Measurements from ENCODE around the gene INPP5E.
A peak's percentile ranks its signal among the peaks of the same experiment; 100 is the strongest.

INPP5E gene

DNA sequence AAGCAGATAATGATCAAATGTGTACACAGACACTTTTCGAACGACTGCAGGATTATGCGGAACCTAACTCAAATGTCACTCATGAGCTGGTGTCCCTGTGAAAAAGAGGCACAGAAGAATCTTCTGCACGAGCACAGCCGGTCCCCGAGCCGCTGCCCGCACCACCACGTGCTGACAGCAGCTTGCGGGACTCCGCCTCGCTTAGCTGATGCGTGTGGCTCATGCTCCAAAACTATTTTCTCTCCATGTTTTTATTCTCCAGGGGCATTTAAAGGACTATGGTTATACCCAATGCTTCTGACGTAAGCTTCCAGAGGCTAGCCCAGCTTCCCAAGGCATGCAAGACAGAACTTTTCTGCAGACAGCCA lies 33.7 kb upstream of the INPP5E start:
- DNase-seq: no peak

DNA sequence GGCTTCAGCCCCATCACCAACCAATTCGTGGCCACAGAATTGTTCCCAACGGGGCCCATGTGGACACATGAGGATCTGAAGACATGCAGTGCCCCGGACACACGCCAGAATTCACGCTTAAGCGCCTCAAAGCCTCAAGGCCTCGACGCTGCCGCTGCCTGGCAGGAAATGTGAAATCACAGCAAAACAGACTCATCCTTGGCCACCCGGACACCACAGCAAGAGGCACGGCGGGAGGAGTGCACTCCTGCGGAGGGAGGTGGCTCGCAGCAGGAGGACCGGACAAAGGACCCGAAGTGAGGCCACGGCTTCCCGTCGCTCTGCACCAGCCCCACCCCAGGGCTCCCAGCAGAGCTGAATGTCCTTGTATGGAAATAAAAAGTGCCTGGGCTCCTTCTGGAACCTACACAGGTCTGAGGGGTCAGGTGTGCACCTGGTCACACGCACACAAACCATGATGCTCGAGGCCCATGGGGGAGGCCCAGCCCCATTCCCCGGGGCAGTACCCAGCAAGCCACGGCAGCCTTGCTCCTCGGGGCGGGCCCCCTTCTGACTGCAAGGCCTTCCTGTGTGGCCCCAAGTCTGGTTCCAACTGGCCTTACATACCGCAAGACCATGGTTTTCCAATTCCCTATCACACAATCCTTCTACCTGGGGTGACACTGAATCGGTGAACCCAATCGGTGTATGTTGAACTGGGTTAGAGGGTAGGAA lies 33.2 kb upstream of the INPP5E start:
- DNase-seq: no peak

DNA sequence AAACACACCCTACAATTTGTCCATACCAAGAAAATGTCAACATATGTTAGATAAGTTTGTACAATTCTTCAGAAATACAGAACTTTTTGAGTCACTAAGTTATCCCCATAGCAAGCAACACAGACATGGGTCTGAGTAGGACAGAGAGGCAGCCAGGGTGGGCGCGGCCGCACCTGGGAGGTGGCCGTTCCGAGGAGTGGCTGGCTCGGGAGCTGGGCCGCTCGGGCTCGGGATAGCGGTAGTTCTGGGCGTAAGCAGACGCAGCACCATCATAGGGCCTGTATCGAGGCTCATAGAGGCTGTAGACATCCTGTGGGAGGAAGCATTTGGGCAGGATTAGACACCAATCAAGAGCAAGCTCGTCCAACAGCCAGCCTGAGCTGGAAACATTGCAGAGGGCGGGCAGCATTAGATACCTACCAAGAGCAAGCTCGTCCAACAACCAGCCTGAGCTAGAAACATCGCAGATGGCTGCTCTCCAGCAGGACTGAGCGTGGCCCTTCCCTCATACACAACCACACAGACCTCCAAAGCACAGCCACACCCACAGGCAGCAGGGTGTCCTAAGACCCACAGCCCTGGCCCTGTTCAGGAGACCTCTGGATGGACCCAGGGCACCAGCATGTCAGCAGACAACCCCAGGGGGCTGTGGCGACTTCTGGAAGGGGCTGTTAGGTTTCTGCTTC lies 32.3 kb upstream of the INPP5E start:
- no peak for DNase-seq

DNA sequence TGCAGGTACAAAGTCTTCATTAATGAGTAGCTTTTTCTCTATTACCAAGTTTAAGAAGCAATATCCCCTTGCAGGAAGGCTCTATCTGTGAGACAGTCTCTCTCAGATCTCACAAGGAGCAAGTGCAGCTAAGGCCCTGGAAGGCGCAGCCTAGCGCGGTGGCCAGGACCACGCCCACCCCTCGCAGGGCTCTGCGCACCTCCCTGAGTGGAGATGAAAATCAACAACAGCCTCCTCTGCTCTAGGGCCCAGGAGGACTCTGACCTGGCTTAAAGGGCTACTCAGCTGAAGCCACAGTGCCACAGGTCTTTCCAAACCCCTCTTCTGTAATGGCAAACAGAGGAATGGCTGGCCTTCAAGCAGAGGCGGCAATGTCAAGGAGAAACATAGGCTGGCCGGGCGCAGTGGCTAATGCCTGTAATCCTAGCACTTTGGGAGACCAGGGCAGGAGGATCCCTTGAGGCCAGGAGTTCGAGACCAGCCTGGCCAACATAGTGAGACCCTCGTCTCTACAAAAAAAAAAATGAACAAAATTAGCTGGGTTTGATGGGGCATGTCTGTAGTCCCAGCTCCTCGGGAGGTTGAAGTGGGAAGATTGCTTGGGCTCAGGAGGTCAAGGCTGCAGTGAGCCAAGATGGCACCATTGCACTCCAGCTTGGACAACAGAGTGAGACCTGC lies 31.3 kb upstream of the INPP5E start:
- peak; percentile 15 for DNase-seq

DNA sequence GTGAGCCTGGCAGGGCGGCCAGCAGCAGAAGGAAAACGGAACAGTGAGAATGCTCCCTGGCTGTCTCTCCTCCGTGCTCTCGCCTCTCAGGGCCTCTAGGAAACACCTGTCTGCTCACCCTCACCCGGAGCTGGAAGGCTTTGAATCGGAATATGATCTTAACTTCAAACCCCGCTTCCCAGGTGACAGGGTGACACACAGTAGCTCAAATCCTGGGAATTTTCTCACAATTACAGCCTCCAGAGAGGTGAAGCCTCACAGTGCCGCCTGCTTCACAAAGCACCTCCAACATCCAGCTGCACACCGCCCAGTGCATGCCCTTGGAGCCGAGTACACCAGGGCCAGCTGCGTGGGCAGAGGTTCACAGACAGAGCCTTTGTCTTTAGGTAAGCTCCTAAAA lies 30.7 kb upstream of the INPP5E start:
- no peak for DNase-seq

DNA sequence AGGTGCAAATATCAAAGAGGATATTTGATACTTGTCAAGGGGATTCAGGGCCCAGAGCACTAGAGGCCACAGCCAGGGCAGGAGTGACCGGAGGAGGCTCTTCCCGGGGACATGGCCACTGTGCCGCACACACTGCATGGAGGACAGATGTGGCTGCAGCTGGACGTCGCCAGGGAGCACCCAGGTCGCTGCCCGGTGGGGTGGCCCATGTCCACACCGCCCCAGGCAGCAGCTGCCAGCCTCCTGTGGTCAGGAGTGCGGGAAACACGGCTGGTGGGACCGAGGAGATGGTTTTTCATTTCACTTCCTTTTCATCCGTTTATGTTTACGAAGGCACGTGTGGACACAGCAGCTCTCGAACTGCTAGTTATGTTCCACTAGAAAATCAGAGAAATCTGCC lies 28.1 kb upstream of the INPP5E start:
- DNase-seq: no peak

DNA sequence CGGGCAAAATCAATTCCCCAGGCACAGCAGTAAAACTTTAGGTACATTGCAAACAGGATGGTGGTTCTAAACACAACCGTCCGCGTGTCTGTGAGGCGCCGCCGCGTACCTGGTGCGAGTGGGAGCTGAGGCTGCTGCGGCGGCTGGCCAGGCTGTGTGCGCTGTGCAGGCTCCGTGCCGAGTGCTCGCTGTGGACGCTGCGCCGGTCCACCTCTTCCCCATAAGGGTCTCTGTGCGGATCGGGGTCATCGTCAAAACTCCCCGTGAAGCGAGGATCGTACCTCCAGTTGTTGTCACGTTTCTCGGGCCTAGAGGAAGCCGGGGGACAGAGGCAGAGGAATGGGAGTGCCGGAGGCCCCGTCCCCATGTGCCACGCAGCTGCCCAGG lies 26.5 kb upstream of the INPP5E start:
- no peak for DNase-seq

DNA sequence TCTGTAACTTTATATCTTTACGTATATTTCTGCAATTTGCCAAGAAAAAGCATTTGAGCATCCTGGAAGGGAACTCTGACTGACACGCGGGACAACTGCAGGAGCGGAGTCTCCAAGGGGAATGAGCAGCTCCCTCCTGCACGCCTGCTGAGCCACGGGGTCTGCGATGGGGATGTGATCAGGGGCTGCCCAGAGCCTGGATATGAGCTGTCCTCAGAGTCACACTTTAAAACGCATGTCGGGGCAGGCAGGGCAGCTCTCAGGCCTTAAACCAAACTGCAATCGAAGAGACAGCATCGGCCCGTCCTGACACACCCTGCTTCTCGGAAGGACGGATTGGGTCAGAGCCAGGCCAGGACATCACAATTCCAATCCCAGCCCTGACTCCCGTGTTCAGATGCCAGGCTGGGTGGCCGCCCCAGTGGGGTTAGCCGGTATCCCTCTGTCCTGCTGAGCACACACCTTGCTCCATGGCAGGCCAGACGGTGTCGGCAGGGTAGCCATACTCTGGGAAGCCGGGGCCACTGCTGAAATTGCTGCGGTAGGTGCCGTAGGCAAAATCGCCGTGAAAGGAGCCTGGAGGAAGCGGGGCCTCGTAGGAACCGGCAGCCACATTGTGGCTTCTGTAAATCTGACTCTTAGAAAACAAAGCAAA lies 26.0 kb upstream of the INPP5E start:
- no peak for DNase-seq

DNA sequence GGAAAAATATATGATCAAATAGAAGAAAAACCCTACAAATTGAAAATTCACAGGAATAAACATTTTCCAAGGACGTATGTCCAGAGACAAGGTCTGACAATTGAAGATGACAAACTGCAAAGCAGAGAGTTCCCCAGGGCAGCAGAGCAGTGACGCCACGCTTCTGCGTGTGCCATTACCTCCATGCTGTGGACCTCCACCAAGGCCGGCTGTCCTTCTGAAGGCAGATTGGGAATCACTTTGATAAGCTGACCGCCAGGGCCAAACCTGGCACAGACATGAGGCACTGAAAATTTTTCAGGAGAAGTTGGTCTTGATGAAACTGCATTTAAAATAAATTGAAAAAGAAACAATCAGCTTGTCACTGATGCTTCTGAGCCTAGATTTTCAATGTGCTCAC lies 24.6 kb upstream of the INPP5E start:
- DNase-seq: no peak

DNA sequence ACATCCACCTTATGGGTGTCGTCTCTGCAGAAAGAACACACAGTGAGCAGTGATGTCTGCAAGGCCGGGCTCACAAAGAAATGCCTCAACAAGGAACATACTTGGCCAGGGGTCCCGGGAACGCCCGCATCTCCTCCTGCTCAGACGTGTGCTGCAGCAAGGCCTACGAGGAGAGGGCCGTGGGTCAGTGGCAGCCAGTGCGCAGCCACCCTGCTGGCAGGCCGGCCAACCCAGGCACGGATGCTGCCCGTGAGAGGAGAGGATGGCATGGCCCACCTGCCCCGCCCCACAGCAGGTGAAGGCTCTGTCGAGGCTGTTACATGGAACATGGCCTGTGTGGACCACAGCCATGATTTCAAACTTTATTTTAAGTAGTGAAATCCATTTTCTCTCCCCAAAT lies 23.9 kb upstream of the INPP5E start:
- DNase-seq: no peak

DNA sequence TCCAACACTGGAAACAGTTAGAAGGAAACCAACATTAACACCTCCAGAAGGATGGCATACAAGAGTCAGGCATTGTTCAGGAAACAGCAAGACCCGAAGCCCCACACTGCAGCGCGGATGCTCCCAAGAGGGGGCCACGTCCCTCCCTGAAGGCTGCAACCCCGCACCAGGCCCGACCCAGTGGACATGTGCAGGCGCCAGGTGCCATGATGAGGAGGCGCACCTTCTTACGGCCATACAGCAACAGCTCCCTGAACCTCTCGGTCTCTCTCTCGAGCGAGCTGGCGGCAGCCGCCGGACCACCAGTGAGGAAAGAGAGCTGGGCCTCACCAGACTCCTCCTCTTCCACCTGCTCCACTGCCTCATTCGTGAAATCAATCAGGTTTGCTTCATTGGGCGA lies 23.0 kb upstream of the INPP5E start:
- no peak for DNase-seq

DNA sequence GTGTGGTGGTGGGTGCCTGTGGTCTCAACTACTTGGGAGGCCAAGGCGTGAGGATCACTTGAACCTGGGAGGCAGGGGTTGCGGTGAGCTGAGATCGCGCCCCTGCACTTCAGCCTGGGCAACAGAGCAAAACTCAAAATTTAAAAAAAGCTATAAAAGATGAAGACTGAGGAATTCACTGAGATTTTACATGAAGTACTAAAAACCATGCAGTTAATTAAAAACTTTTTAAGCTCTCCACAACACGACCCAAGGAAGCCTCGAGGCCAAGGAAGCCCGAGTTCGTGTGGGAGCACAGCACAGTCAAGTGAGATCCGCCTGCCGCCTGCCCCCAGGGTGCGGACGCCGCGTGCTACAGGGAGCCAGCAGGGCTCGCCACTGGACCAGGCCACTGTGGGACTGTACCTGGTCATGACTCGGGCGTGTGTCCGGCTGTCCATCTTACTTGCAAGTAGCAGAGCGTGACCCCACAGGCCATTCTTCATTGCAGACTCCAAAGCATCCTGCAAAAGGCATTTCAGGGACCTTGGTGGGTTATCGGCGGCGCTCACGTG lies 21.2 kb upstream of the INPP5E start:
- DNase-seq: no peak

DNA sequence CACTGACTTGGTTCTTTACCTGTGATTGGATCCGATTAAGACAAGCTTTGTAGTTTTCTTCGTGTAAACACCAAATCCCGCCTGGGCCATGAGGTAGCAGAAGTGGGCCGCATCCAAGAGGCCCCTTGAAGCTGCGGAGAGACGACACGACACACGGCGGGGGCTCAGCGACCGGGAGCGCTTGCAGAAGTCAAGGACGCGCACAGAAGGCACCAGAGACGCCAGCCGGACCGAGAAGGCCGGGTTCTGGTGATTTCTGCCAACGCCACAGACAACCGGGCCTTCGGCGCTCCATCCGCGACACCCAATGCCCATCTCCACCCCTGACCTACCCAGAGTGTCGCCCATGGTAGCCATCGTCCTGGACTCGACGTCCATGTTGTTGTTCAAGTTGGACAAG lies 19.8 kb upstream of the INPP5E start:
- DNase-seq: no peak

DNA sequence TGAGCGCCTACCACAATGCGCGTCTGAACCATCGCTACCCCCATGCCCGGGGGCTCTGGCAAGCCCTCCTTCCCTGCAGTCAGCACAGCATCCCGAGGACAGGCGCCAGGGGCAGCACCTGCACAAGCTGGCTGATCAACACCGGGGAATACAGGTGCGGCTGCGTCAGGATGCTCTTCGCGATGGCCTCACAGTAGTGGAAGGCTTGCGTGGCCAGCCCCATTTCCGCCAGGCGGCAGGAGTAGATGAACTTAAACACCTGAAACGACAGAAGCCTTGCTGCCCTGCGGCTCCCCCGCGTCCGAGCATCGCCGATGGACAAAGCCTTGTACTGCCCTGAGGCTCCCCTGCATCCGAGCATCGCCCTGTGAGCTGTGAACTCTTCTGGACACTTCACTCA lies 17.7 kb upstream of the INPP5E start:
- no peak for DNase-seq

DNA sequence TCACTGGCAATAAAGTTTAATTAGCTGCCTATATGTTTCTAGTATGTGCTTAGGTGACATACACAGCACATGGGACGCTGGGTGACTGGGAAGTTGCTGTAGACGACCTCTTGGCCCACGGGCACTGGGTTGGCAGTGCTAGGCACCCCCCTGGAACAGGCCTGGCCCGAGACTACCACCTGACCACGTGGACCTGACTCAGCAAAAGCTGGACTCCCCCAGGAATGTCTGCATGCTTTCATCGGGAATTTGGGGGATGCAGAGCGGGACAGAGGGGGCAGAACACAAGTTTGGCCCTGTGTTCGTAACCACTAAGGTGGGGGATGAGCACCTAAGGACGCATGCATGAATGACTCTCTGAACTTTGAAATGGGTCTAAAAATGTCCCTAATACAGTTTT lies 16.6 kb upstream of the INPP5E start:
- DNase-seq: no peak

DNA sequence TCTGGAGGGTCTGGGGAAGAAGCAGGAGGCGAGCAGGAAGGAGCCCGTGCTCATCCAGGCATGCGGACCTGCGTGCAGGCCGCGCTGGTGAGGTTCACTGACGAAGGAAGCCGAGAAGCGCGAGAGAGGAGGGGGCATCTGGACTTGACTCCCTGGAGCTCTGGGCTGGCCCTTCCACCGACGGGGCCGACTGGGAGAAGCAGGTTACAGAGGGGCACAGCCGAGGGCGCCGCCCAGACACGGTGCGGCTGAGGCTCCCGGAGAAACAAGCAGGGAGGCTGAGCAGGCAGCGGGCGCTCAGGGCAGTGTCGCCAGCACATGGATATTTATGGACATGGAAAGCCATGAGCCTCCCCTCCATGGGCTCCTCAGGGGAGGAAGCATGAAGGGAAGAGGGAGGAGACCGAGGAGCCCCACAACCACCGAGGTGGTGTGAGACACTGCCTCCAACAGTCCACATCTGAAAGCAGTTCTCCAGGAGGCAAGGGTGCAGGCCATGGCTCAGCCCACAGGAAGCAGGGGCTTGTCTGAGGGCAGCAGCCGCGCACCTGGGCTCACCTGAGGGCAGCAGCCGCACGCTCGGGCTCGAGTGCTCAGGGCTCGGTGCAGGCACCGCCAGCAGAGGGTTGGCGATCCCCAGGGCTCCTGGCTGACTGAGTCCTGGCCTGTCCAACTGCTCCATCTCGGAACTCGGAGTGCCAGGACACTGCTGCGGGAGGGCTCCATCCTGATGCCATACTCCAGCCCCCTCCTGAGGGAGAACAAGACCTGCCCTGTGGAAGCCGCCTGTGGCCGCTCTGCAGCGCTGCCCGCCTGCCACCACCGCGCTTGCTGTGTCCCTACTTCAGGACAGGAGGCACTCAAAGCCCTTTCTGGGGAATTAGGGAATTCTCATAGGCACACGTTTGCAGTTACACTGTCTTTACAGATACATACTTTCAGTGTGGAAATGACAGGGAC lies 15.7 kb upstream of the INPP5E start:
- no peak for DNase-seq

DNA sequence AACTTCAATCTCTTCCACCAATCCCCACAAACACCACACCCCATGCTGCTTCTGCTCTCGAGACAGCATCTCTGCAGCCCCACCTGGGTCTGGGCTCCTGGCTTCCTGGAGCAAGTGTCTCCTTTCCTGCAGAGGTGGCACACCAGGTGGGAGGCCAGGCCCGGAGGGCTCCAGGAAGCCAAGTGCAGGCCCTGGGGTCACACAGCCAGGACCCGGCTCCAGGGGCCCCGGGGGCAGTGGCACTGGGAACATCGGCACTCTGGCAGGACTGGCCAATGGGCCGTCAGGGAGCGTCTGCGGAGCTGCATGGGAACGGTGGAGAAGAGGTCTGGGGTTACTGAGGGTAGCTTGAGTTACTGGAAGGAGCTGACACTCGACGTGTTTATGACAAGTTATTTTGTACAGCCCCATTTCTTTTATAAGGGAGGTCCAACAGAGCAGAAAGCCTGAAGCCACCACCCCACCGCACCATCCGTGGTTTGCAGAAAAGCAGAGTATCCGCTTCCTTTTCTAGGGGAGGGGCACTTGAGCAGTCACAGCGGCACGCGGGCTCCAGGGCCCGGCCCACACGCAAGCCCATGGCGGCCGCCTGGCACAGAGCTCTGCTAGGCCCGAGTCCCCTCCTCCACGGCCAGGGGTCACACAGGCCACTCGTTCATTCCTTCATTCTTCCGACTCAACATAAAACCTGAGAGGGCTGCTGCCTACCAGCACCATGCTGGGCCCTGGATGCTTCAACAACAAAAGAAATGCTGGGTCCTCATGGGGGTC lies 14.6 kb upstream of the INPP5E start:
- no peak for DNase-seq

DNA sequence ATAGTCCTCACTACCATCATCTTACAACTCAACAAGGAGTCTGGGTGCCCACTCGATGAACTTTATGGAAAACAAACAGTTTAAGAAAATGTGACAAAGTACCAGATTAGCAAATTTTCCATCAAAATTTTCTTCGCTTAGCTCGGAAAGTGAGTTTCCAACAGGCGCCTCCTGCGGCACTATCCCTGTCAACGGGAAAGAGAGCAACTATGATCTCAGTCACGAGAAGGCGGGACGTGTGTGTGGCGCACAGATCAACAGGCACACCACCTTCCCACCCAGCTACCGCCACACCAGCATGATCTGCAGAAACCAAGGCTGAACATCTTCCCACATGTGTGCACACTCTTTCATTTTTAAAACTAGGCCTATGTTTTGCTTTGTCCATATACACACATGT lies 13.7 kb upstream of the INPP5E start:
- no peak for DNase-seq

DNA sequence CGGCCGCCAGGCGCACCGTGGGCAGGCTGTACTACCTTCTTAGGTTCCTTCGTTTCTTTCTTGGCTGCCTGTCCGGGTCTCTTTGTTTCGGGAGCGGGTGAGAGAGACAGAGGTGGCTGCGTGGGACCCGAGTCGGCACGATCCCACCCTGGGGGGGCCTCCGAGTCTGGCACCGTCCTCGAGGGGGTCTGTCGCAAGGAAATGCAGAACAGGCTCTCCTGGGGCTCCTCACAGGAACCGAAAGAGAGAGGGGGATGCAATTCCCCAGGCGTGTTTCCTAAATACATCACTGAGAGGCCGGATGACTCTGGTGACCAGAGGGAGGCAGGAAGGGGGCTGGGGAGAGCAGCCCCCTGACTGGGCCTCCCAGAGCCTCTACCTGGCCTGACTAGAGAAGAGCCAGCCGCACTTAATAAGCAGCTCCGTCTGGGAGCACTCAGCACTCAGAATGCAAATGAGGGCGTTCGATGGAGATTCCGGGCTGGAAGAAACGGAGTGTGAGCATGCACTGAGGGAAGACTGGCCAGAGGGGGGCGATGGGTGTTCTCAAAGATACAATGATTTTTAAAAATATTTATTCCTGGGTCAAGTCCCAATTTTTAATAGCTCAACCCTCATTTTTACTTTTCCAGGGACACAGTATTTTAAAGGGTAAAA lies 11.7 kb upstream of the INPP5E start:
- DNase-seq: no peak

DNA sequence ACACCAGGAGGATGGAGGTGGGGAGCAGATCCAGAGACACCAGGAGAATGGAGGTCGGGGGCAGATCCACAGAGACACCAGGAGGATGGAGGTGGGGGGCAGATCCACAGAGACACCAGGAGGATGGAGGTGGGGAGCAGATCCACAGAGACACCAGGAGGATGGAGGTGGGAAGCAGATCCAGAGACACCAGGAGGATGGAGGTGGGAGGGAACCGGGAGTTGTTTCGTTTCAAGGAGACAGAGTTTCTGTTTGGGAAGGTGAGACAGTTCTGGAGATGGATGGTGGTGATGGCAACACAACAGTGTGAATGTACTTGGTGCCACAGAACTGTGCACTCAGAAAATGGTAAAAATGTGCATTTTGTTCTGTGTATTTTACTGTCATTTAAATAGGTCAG lies 9.0 kb upstream of the INPP5E start:
- no peak for DNase-seq

DNA sequence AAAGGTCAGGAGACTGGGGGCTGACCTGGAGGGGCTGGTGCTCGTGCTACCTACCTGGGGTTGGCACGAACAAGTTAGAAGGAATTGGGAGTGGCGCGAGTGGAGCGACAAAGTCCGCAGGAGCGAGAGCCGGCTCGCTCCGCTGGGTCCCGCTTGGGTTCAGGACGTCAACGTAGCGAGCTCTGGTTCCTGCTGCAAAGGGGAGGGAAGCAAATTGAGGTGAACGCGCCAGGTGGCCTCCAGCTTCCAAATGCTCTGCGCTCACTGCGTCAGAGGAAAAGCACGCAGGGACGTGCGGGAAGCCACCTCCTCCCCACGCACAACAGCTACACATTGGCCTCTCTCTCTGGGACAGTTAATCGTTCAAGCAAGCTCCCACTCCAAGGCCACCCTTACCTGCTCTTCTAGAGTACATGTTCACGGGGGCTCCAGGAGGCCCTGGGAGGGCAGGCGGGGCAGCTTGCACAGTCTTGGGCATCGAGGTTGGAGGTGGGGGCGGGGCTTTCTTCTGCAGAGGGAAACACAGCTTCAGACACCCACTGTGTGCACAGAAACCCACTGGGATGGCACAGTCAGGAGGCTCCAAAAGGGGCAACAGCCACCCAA lies 7.6 kb upstream of the INPP5E start:
- DNase-seq: no peak
